ENCODE measurements around the gene OASL.
A peak's percentile ranks its signal among the peaks of the same experiment; 100 is the strongest.

Gene OASL

DNA sequence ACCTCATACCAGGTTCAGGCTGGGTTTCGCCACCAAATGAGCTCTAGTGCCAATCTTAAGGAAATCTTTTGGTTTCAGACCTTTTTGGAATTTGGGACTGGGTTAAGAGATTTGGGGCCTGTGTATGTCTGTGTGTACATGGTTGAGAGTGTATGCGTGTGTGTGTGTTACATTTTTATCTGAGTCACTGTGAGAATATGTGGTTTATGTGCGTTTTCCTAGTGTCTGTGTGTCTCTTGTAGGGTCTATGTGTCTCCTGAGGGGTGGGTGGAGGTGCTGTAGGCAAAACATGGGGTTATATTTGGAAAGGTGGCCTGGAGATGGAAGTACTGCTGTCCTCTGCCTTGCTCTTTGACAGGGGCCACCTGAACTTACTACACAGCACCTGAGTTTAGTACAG is 40.6 kb downstream of the OASL start:
- Histone ChIP-seq H2AFZ (ENCODE audit: low read depth, low read length) (no peak overlapping the region), H2BK15ac (ENCODE audit: low read depth, poor library complexity, severe bottlenecking) (no peak overlapping the region), H3K4me2 (ENCODE audit: low read length, poor library complexity, severe bottlenecking) (no peak overlapping the region), H3K9ac (ENCODE audit: low read length) (no peak overlapping the region), H3K18ac (ENCODE audit: low read depth in 1 of 2, low read length in 2 of 2) (no peak overlapping the region), H3K79me1 (replicated peaks; ENCODE audit: low read length, poor library complexity, severe bottlenecking) (peaks cover 2% of the 10 kb centered on the region), H3K27me3 (ENCODE audit: control insufficient read depth in 1 of 2, insufficient read depth in 1 of 2, low read length in 2 of 2) (peaks cover 23 to 53% of the 10 kb centered on the region in 2 experiments), H4K8ac (ENCODE audit: low read length) (no peak overlapping the region), H2BK12ac (ENCODE audit: low read length in 2 of 2) (no peak overlapping the region), H3K23ac (ENCODE audit: low read length in 2 of 2) (no peak overlapping the region), H3K9me3 (ENCODE audit: control insufficient read depth, low read length) (no peaks in the 10 kb centered on the region), H3K36me3 (ENCODE audit: control insufficient read depth in 1 of 2, insufficient read depth in 2 of 2, low read depth in 1 of 2, low read length in 2 of 2) (peaks cover 14 to 26% of the 10 kb centered on the region in 2 experiments), H3K27ac (ENCODE audit: low read length, poor library complexity, severe bottlenecking) (no peak overlapping the region), H2BK120ac (ENCODE audit: low read depth, low read length) (no peak overlapping the region), H3K4me1 (ENCODE audit: control insufficient read depth, insufficient read depth, low read depth, low read length) (peaks cover 4% of the 10 kb centered on the region), H3K4me3 (ENCODE audit: insufficient read depth in 1 of 2, low read depth in 1 of 2, low read length in 2 of 2) (no peak overlapping the region), H3K14ac (ENCODE audit: low read length in 2 of 2) (no peak overlapping the region), H2AK5ac (ENCODE audit: low read length, severe bottlenecking) (no peak overlapping the region), H3K4ac (ENCODE audit: low read depth in 1 of 2, low read length in 2 of 2) (no peak overlapping the region), H2BK5ac (ENCODE audit: low read depth, low read length, poor library complexity, severe bottlenecking) (no peak overlapping the region), H4K91ac (ENCODE audit: low read length) (no peak overlapping the region)
- DNase-seq: no peak
- WGBS: 81% methylated on average over 3 of the region's 3 CpGs

DNA sequence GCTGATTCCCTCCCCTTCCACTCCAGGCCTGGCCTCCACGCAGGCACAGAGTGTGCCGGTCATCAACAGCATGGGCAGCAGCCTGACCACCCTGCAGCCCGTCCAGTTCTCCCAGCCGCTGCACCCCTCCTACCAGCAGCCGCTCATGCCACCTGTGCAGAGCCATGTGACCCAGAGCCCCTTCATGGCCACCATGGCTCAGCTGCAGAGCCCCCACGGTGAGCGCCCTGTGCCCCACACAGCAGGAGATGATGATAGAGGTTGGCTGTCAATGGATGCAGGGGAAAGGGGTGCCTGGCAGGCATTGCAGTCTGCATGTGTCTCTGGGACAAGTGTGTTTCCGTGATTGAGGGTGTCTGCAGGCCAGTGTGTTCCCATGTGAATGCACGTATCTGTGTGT is 41.6 kb downstream of the OASL start:
- H3K9ac ChIP-seq (ENCODE audit: low read length): no peak overlapping the region
- H3K14ac ChIP-seq (ENCODE audit: low read length in 2 of 2): no peak overlapping the region
- no peak overlapping the region for H3K18ac ChIP-seq (ENCODE audit: low read depth in 1 of 2, low read length in 2 of 2)
- no peak overlapping the region for H3K4me2 ChIP-seq (ENCODE audit: low read length, poor library complexity, severe bottlenecking)
- peaks cover 32 to 63% of the 10 kb centered on the region in 2 experiments for H3K27me3 ChIP-seq (ENCODE audit: control insufficient read depth in 1 of 2, insufficient read depth in 1 of 2, low read length in 2 of 2)
- no peak overlapping the region for H2BK15ac ChIP-seq (ENCODE audit: low read depth, poor library complexity, severe bottlenecking)
- no peak overlapping the region for H2AK5ac ChIP-seq (ENCODE audit: low read length, severe bottlenecking)
- H2AFZ ChIP-seq (ENCODE audit: low read depth, low read length): no peak overlapping the region
- peaks cover 2% of the 10 kb centered on the region for H3K79me1 ChIP-seq (replicated peaks; ENCODE audit: low read length, poor library complexity, severe bottlenecking)
- no peak overlapping the region for H2BK12ac ChIP-seq (ENCODE audit: low read length in 2 of 2)
- peaks cover 7 to 18% of the 10 kb centered on the region in 2 experiments for H3K36me3 ChIP-seq (ENCODE audit: control insufficient read depth in 1 of 2, insufficient read depth in 2 of 2, low read depth in 1 of 2, low read length in 2 of 2)
- H3K4me3 ChIP-seq (ENCODE audit: insufficient read depth in 1 of 2, low read depth in 1 of 2, low read length in 2 of 2): no peak overlapping the region
- H3K27ac ChIP-seq (ENCODE audit: low read length, poor library complexity, severe bottlenecking): no peak overlapping the region
- H2BK120ac ChIP-seq (ENCODE audit: low read depth, low read length): no peak overlapping the region
- H3K23ac ChIP-seq (ENCODE audit: low read length in 2 of 2): no peak overlapping the region
- H2BK5ac ChIP-seq (ENCODE audit: low read depth, low read length, poor library complexity, severe bottlenecking): no peak overlapping the region
- H4K91ac ChIP-seq (ENCODE audit: low read length): no peak overlapping the region
- no peak overlapping the region for H4K8ac ChIP-seq (ENCODE audit: low read length)
- no peak overlapping the region for H3K4ac ChIP-seq (ENCODE audit: low read depth in 1 of 2, low read length in 2 of 2)
- 91% methylated on average over 9 of the region's 9 CpGs for WGBS
- H3K9me3 ChIP-seq (ENCODE audit: control insufficient read depth, low read length): no peaks in the 10 kb centered on the region
- DNase-seq: no peak
- peaks cover 4% of the 10 kb centered on the region for H3K4me1 ChIP-seq (ENCODE audit: control insufficient read depth, insufficient read depth, low read depth, low read length)

DNA sequence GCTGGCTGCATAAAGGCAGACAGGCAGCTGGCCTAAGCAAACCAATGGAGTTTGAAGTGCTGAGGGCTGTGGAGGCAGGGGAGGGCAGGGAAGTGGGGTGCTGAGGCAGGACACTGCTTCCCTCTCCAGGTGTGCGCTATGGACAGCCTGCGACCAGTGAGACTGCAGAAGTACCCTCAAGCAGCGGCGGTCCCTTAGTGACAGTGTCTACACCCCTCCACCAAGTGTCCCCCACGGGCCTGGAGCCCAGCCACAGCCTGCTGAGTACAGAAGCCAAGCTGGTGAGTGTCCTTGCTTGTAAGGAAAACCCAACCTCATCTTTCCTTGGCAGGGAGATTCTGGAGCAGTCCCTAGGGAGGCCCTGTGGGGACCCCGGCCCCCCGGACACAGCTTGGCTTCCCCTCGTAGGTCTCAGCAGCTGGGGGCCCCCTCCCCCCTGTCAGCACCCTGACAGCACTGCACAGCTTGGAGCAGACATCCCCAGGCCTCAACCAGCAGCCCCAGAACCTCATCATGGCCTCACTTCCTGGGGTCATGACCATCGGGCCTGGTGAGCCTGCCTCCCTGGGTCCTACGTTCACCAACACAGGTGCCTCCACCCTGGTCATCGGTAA is 42.8 kb downstream of the OASL start:
- Histone ChIP-seq H2AFZ (ENCODE audit: low read depth, low read length) (no peak overlapping the region), H3K27ac (ENCODE audit: low read length, poor library complexity, severe bottlenecking) (no peak overlapping the region), H2BK5ac (ENCODE audit: low read depth, low read length, poor library complexity, severe bottlenecking) (no peak overlapping the region), H3K4ac (ENCODE audit: low read depth in 1 of 2, low read length in 2 of 2) (no peak overlapping the region), H2AK5ac (ENCODE audit: low read length, severe bottlenecking) (no peak overlapping the region), H2BK12ac (ENCODE audit: low read length in 2 of 2) (no peak overlapping the region), H2BK15ac (ENCODE audit: low read depth, poor library complexity, severe bottlenecking) (peak overlapping the region; percentile 33), H3K18ac (ENCODE audit: low read depth in 1 of 2, low read length in 2 of 2) (no peak overlapping the region), H3K79me1 (replicated peaks; ENCODE audit: low read length, poor library complexity, severe bottlenecking) (no peaks in the 10 kb centered on the region), H4K8ac (ENCODE audit: low read length) (no peak overlapping the region), H2BK120ac (ENCODE audit: low read depth, low read length) (no peak overlapping the region), H3K9me3 (ENCODE audit: control insufficient read depth, low read length) (no peaks in the 10 kb centered on the region), H3K23ac (ENCODE audit: low read length in 2 of 2) (no peak overlapping the region), H3K36me3 (ENCODE audit: control insufficient read depth in 1 of 2, insufficient read depth in 2 of 2, low read depth in 1 of 2, low read length in 2 of 2) (peaks cover 0 to 6% of the 10 kb centered on the region in 2 experiments), H3K4me3 (ENCODE audit: insufficient read depth in 1 of 2, low read depth in 1 of 2, low read length in 2 of 2) (peak overlapping the region in 1 of 2 experiments; percentile 5), H3K4me1 (ENCODE audit: control insufficient read depth, insufficient read depth, low read depth, low read length) (peaks cover 4% of the 10 kb centered on the region), H3K27me3 (ENCODE audit: control insufficient read depth in 1 of 2, insufficient read depth in 1 of 2, low read length in 2 of 2) (peaks cover 35 to 74% of the 10 kb centered on the region in 2 experiments), H4K91ac (ENCODE audit: low read length) (no peak overlapping the region), H3K4me2 (ENCODE audit: low read length, poor library complexity, severe bottlenecking) (no peak overlapping the region), H3K9ac (ENCODE audit: low read length) (no peak overlapping the region), H3K14ac (ENCODE audit: low read length in 2 of 2) (no peak overlapping the region)
- WGBS: 88% methylated on average over 11 of the region's 11 CpGs
- DNase-seq: no peak

DNA sequence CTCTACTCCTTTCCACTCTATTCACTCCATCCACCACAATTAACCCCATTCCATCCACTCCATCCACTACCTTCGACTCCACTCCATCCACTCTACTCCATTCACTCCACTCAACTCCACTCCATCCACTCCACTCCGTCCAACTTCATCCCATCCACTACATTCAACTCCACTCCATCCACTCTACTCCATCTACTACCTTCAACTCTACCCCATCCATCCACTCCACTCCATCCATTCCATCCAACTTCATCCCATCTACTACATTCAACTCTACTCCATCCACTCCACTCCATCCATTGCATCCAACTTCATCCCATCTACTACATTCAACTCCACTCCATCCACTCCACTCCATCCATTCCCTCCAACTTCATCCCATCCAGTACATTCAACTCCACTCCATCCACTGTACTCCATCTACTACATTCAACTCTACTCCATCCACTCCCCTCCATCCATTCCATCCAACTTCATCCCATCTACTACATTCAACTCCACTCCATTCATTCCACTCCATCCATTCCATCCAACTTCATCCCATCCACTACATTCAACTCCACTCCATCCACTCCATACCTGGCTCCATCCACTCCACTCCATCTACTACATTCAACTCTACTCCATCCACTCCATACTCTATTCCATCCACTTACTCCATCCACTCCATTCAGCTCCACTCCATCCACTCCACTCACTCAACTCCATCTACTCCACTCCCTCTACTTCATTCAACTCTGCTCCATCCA is 44.3 kb downstream of the OASL start:
- H3K14ac ChIP-seq (ENCODE audit: low read length in 2 of 2): no peak overlapping the region
- H3K4ac ChIP-seq (ENCODE audit: low read depth in 1 of 2, low read length in 2 of 2): no peak overlapping the region
- H3K36me3 ChIP-seq (ENCODE audit: control insufficient read depth in 1 of 2, insufficient read depth in 2 of 2, low read depth in 1 of 2, low read length in 2 of 2): no peaks in the 10 kb centered on the region
- H2BK5ac ChIP-seq (ENCODE audit: low read depth, low read length, poor library complexity, severe bottlenecking): no peak overlapping the region
- H3K27ac ChIP-seq (ENCODE audit: low read length, poor library complexity, severe bottlenecking): no peak overlapping the region
- H4K91ac ChIP-seq (ENCODE audit: low read length): no peak overlapping the region
- DNase-seq: no peak
- no peaks in the 10 kb centered on the region for H3K79me1 ChIP-seq (replicated peaks; ENCODE audit: low read length, poor library complexity, severe bottlenecking)
- H2AFZ ChIP-seq (ENCODE audit: low read depth, low read length): no peak overlapping the region
- no peak overlapping the region for H3K4me2 ChIP-seq (ENCODE audit: low read length, poor library complexity, severe bottlenecking)
- no peak overlapping the region for H2BK12ac ChIP-seq (ENCODE audit: low read length in 2 of 2)
- no peak overlapping the region for H4K8ac ChIP-seq (ENCODE audit: low read length)
- H3K23ac ChIP-seq (ENCODE audit: low read length in 2 of 2): no peak overlapping the region
- H3K4me1 ChIP-seq (ENCODE audit: control insufficient read depth, insufficient read depth, low read depth, low read length): peaks cover 4% of the 10 kb centered on the region
- no peak overlapping the region for H3K4me3 ChIP-seq (ENCODE audit: insufficient read depth in 1 of 2, low read depth in 1 of 2, low read length in 2 of 2)
- no peak overlapping the region for H3K9ac ChIP-seq (ENCODE audit: low read length)
- no peaks in the 10 kb centered on the region for H3K9me3 ChIP-seq (ENCODE audit: control insufficient read depth, low read length)
- H3K18ac ChIP-seq (ENCODE audit: low read depth in 1 of 2, low read length in 2 of 2): no peak overlapping the region
- no peak overlapping the region for H2BK120ac ChIP-seq (ENCODE audit: low read depth, low read length)
- 84% methylated on average over 2 of the region's 2 CpGs for WGBS
- peaks cover 35 to 78% of the 10 kb centered on the region in 2 experiments for H3K27me3 ChIP-seq (ENCODE audit: control insufficient read depth in 1 of 2, insufficient read depth in 1 of 2, low read length in 2 of 2)
- H2BK15ac ChIP-seq (ENCODE audit: low read depth, poor library complexity, severe bottlenecking): no peak overlapping the region
- no peak overlapping the region for H2AK5ac ChIP-seq (ENCODE audit: low read length, severe bottlenecking)

Data from mesenchymal stem cell (in vitro differentiated cells and primary cell).